Ovary (tissue), 3 donors: Measurements from ENCODE around the gene MAP1B.

Experiments
- CTCF ChIP-seq, 3 donors: fragments of 450-650 bp in 2 of 3; fragments of 200-600 bp in 1 of 3; IDR thresholded peaks; one replicate each; pipeline versions ENCODE4 v1.5.1 to v1.8.0; 2016 to 2022; ENCODE audit warnings: antibody characterized with exemption in 3 of 3, mild to moderate bottlenecking in 1 of 3
- EP300 ChIP-seq: sonication (generic); formaldehyde crosslinking; IDR thresholded peaks from one replicate; pipeline ENCODE4 v1.6.1; 2017; ENCODE audit warnings: antibody characterized with exemption
- POLR2A ChIP-seq: fragments of 450-650 bp; IDR thresholded peaks from one replicate; pipeline ENCODE4 v1.6.1; 2017; ENCODE audit warnings: antibody characterized with exemption, mild to moderate bottlenecking, moderate library complexity
- donor health status: DM: no; HTN: no; CAD: no.

- TF ChIP-seq POLR2A (no peak), CTCF (IDR thresholded peaks at IDR 0.05) (no peak), EP300 (no peak)
Measured at GRCh38 chr5:72180925-72181324, 73.7 kb downstream of the MAP1B start.
